DLD1 (cell line): Measurements from ENCODE around the gene PCDH18.

Experiments used
- in situ Hi-C: cut with HindIII; loops from 2 replicates; pipeline ENCODE4 v1.10.0; 2017; ENCODE audit warnings: low sequenced_read_pairs

PCDH18 gene

DNA sequence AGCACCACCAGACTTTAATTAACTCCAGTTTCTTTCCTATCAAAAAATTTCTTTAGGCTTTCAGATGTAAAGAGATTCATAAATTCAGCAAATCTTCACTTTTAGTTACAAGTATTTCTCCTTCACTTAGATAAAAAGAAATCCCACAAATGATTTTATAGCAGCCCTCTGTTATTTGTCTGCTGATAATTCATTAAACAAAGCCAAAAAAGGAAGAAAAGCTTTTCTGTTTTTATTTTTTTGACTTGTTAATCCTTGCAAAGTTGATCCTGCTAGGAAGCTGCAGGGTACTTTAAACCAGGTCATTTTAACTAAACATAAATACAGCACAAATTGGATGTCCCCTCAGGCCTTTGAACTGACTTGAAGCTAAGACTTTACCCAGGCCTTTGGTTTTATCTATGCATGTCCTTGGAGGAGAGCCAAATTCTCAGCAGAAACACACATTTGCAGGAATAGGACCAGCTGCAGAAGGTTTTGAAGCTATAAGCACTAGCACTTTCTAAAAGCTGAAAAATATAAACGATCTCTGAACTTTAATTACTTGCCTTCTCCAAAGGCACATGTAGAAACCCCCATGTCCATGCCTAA is 57.5 kb downstream of the PCDH18 start:
- in situ Hi-C loops = no loop called here

DNA sequence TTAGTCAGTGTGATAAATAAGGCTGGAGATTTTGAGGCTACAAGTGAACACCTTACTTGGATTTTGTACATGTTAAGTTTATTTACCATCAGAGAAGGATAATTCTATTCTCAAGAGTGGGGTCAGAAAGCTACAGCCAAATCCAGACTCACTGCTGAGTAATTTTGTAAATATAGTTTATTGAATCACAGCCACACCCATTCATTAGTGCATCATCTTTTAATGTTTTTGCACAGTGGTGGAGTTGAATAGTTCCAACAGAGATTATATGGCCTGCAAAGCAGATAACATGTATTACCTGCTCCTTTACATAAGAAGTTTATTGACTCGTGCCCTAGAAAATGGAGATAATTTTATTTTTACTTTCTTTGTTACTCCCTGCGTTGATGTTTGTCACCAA is 60.4 kb downstream of the PCDH18 start:
- in situ Hi-C loops = no loop called here

- in situ Hi-C loops = no loop called here
Measured at GRCh38 chr4:137471461-137471860, 60.8 kb downstream of the PCDH18 start.

DNA sequence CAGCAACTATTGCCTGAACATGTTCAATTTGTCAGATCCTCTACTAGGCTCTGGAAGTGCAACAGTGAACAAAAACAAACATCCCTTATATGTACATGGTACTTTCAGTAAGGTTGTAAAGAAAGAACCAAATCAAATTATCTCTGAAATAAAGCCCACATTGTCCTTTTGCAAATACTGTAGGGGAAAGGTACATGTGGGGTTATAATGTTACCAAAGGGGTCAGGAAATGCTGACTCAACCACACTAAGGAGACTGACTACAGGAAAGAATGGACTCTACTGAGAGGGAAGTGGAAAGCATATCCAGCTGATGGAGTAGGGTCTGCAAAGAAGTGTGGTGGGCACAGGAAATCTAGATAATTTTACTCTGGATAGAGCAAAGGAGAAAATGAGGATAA is 61.5 kb downstream of the PCDH18 start:
- in situ Hi-C loops = no loop called here
